GM18511 (cell line): ENCODE results near the gene ZSCAN2.

Experiments
- ATAC-seq: cut with Tn5 transposase; IDR thresholded peaks from one replicate; pipeline ENCODE4 v1.9.1; 2021; ENCODE audit warnings: mild to moderate bottlenecking, moderate library complexity; ENCODE audit not compliant: unreplicated experiment

Gene ZSCAN2

GRCh38 chr15:84598250-84598649, 2.6 kb upstream of the ZSCAN2 start:
- ATAC-seq: peak; percentile 65

GRCh38 chr15:84598993-84599392, 1.8 kb upstream of the ZSCAN2 start:
- ATAC-seq: no peak

- no peak for ATAC-seq
Measured at GRCh38 chr15:84599906-84600305, 903 bp upstream of the ZSCAN2 start.

- ATAC-seq: peak; percentile 11
Measured at GRCh38 chr15:84600331-84600686, 500 bp upstream of the ZSCAN2 start.

- ATAC-seq: no peak
Measured at GRCh38 chr15:84601555-84601838, 688 bp downstream of the ZSCAN2 start.

- no peak for ATAC-seq
Measured at GRCh38 chr15:84603630-84604379, 3.0 kb downstream of the ZSCAN2 start.

GRCh38 chr15:84604826-84605553, 4.2 kb downstream of the ZSCAN2 start:
- ATAC-seq: no peak

GRCh38 chr15:84605554-84605882, 4.7 kb downstream of the ZSCAN2 start:
- ATAC-seq: no peak

- no peak for ATAC-seq
Measured at GRCh38 chr15:84606653-84607120, 5.9 kb downstream of the ZSCAN2 start.

GRCh38 chr15:84608707-84609284, 8.0 kb downstream of the ZSCAN2 start:
- ATAC-seq: no peak

GRCh38 chr15:84609818-84610525, 9.2 kb downstream of the ZSCAN2 start:
- no peak for ATAC-seq

- ATAC-seq: no peak
Measured at GRCh38 chr15:84611631-84612030, 10.8 kb downstream of the ZSCAN2 start.

GRCh38 chr15:84616235-84616634, 15.4 kb downstream of the ZSCAN2 start:
- ATAC-seq: no peak

GRCh38 chr15:84620626-84621025, 19.8 kb downstream of the ZSCAN2 start:
- ATAC-seq: no peak

- ATAC-seq: no peak
Measured at GRCh38 chr15:84621358-84621979, 20.7 kb downstream of the ZSCAN2 start.

GRCh38 chr15:84624359-84624758, 23.6 kb downstream of the ZSCAN2 start:
- no peak for ATAC-seq

GRCh38 chr15:84625123-84625522, 24.3 kb downstream of the ZSCAN2 start:
- no peak for ATAC-seq

- no peak for ATAC-seq
Measured at GRCh38 chr15:84629033-84629432, 28.2 kb downstream of the ZSCAN2 start.

GRCh38 chr15:84631706-84632272, 31.0 kb downstream of the ZSCAN2 start:
- no peak for ATAC-seq

GRCh38 chr15:84633311-84634227, 32.8 kb downstream of the ZSCAN2 start:
- ATAC-seq: peak; percentile 48
